HG03558 (cell line): ENCODE measurements around the gene BIVM.

Source experiments
- ATAC-seq: cut with Tn5 transposase; IDR thresholded peaks from one replicate; pipeline ENCODE4 v1.9.1; 2021; ENCODE audit warnings: moderate number of reproducible peaks; ENCODE audit not compliant: unreplicated experiment; ENCODE audit errors: extremely low read depth

BIVM gene

DNA sequence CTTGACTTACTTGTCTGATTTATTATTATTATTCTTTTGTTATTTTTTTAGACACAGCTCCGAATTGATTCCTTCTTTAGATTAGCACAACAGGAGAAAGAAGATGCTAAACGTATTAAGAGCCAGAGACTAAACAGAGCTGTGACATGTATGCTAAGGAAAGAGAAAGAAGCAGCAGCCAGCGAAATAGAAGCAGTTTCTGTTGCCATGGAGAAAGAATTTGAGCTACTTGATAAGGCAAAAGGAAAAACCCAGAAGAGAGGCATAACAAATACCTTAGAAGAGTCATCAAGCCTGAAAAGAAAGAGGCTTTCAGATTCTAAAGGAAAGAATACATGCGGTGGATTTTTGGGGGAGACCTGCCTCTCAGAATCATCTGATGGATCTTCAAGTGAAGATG is 76.3 kb downstream of the BIVM start:
- ATAC-seq: no peak

DNA sequence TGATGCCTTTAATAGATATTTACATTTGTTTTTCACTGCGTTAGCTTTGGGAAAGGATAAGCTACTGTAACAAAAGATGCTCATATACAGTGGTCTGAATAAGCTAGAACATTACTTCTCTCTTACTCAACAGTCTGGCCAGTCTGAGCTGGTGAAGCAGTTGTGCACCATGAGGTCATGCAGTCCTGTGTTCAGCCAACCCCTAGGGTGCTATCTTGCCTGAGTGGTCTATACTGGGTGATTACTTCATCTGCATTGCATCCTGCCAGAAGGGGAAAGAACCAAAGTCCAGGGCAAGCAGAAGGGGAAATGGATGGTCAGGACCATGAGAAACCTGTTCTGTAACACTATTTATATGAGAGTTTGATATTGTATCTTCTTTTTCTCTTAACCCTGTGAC is 78.4 kb downstream of the BIVM start:
- ATAC-seq: no peak

DNA sequence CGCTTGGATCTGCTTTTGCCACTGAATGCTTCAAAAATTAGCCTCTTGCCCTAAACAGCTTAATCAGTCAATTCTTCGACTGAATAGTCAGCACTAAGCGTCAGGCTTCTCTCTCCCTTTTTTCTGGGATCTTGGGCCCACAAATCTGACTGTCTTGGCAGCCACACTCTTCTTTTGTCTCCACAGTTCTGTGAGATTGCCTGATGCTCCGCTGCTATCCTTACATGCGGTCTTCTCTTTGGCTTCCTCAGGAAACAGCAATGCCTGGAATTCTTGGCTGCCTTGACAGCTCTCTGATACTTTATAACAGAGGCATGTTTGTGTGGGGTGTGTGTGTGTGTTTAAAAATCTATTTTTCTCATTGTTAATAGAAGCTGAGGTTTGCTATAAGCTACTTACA is 79.6 kb downstream of the BIVM start:
- no peak for ATAC-seq

DNA sequence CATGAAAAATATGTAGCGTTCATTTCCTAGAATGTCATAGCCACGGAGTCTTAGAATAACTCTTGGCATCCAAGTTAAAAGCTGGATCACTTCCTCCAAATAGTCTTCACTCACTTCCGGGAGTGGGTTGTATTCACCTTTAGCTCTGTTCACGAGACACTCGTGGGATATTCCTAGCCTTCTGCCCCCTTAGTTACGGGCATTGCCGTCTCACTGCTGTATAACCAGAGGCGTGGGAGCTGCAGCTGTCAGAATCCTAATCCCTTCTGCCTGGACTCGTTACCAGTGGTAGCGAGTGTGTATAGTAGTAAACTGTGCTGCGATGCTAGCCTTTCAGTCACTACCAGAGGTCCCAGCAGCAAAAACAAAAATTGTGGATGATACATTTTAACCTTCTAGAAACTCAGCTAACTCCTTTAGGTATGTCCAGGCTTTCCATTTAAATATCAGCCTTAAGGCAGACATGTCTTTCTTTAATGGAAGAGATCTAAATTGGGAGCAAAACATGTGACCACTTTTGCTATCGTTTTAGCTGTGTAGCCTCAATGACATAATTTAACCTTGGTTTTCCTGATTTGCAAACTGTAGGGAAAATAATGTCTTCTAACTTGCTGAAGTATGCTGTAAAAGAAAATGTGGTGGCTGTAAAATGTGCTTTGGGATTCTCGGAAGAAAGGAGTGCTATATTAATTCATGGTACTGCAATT is 81.0 kb downstream of the BIVM start:
- ATAC-seq: no peak

GRCh38 chr13:102881819-102882686 is 83.1 kb downstream of the BIVM start:
- ATAC-seq: no peak
